ENCODE results near the gene TSPAN7. TPM values are rescaled to one million over a fixed set of nuclear protein-coding genes. Genes with fewer than 3 reads are reported as not detected.

Gene TSPAN7
- total and polyA plus RNA-seq, 2 of the 4 experiments (the other 2 are of a cell fraction) = not detected

GRCh38 chrX:38679695-38680094 lies 118.4 kb downstream of the TSPAN7 start:
- ATAC-seq (ENCODE audit: low read depth) (no peak), DNase-seq (no peak)
- Histone ChIP-seq H2AK9ac (replicated peaks; ENCODE audit: low read depth, low read length, poor library complexity) (no peak overlapping the region), H4K20me1 (ENCODE audit: insufficient read depth, low read length) (no peaks in the 10 kb centered on the region), H3K9ac (ENCODE audit: low read depth, low read length) (no peak overlapping the region), H3K4me2 (ENCODE audit: low read depth, low read length) (no peak overlapping the region), H2AK5ac (ENCODE audit: low read depth, low read length) (no peak overlapping the region), H3K79me1 (ENCODE audit: low read depth in 1 of 2, low read length in 2 of 2) (no peaks in the 10 kb centered on the region), H2AFZ (replicated peaks; ENCODE audit: low read length, poor library complexity) (no peak overlapping the region), H3K18ac (ENCODE audit: low read depth, low read length) (no peak overlapping the region), H2BK120ac (ENCODE audit: low read depth, low read length) (no peak overlapping the region), H3K14ac (replicated peaks; ENCODE audit: low read depth, low read length) (no peak overlapping the region), H4K91ac (ENCODE audit: insufficient read depth, low read depth, low read length) (no peak overlapping the region), H3K4me1 (ENCODE audit: control insufficient read depth, insufficient read depth, low read length) (no peaks in the 10 kb centered on the region), H3K23ac (ENCODE audit: low read depth, low read length) (no peak overlapping the region), H3K27ac (ENCODE audit: insufficient read depth, low read length) (no peak overlapping the region), H3K56ac (ENCODE audit: extremely low read depth, insufficient read depth, low read length) (no peak overlapping the region), H2BK20ac (ENCODE audit: low read depth, low read length) (no peak overlapping the region), H4K5ac (ENCODE audit: low read depth, low read length) (no peak overlapping the region), H4K8ac (ENCODE audit: low read depth in 2 of 2, low read length in 2 of 2) (no peak overlapping the region), H2BK15ac (ENCODE audit: low read depth, low read length) (no peak overlapping the region), H3K4ac (ENCODE audit: low read depth, low read length) (no peak overlapping the region), H3K9me1 (ENCODE audit: insufficient read depth, low read length) (no peaks in the 10 kb centered on the region), H3K27me3 (ENCODE audit: control insufficient read depth, insufficient read depth, low read length) (peaks cover 15% of the 10 kb centered on the region), H3K9me3 (ENCODE audit: control insufficient read depth, insufficient read depth, low read length) (no peaks in the 10 kb centered on the region), H3K4me3 (ENCODE audit: insufficient read depth, low read depth, low read length) (no peak overlapping the region), H2BK5ac (ENCODE audit: low read depth, low read length, poor library complexity, severe bottlenecking) (no peak overlapping the region), H3K36me3 (ENCODE audit: control insufficient read depth, insufficient read depth, low read length) (no peaks in the 10 kb centered on the region)
- BruUV-seq (replicated peaks) = no TSS peak
- ChIA-PET CTCF (interaction anchor here (0.6 kb wide), 1 partner anchor 16 kb away, joined by 3 read pairs; no protein-coding TSS in a partner anchor), POLR2A (ENCODE audit: unreplicated experiment) (no interaction called here)
- dilution Hi-C loops (cut with HindIII; ENCODE audit: low sequenced_read_pairs, unreplicated experiment) (no loop called here), in situ Hi-C loops (cut with MboI; ENCODE audit: low sequenced_read_pairs) (no loop called here), intact Hi-C loops (cut with micrococcal nuclease) (no loop called here)
- TF ChIP-seq ELK1 (IDR thresholded peaks at IDR 0.05; ENCODE audit: borderline replicate concordance, low read depth, low read length) (no peak), CTCF (conservative IDR thresholded peaks at IDR 0.05; ENCODE audit: low read depth, low read length) (no peak), RCOR1 (IDR thresholded peaks at IDR 0.05; ENCODE audit: insufficient replicate concordance, low read length) (no peak), BHLHE40 (IDR thresholded peaks at IDR 0.05; ENCODE audit: low read depth, low read length) (no peak), POLR2A (IDR thresholded peaks at IDR 0.05; ENCODE audit: low read depth, low read length) (no peak), MXI1 (IDR thresholded peaks at IDR 0.05; ENCODE audit: borderline replicate concordance, low read depth, low read length) (no peak), NFE2L2 (IDR thresholded peaks at IDR 0.05; ENCODE audit: low read depth, low read length) (no peak), CEBPB (IDR thresholded peaks at IDR 0.05; ENCODE audit: low read depth, low read length) (no peak), MAZ (IDR thresholded peaks at IDR 0.05; ENCODE audit: borderline replicate concordance, low read depth, low read length) (no peak)
- TF ChIP-seq, protein P1, sequence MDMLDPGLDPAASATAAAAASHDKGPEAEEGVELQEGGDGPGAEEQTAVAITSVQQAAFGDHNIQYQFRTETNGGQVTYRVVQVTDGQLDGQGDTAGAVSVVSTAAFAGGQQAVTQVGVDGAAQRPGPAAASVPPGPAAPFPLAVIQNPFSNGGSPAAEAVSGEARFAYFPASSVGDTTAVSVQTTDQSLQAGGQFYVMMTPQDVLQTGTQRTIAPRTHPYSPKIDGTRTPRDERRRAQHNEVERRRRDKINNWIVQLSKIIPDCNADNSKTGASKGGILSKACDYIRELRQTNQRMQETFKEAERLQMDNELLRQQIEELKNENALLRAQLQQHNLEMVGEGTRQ (IDR thresholded peaks at IDR 0.05; ENCODE audit: low read depth, low read length) = no peak
- no CpG with 5 or more reads among the region's 2 CpGs for WGBS, 2 experiments (ENCODE audit: extremely low coverage in 2 of 2, insufficient read length in 1 of 2)

Data from IMR-90 (cell line).